Uterus (tissue), 4 donors: ENCODE data around the gene ANAPC16. TPM values are rescaled to one million over a fixed set of nuclear protein-coding genes. Genes with fewer than 3 reads are reported as not detected.
"Not testable (repeated sequence)": the region's sequence is repeated elsewhere in the genome, so short reads cannot be mapped to it uniquely, and the experiment has no call there.

Source experiments
- DNase-seq, 2 donors: peaks; one replicate each; pipeline ENCODE4 v3.0.0-alpha.2; 2019 to 2020
- H3K27ac ChIP-seq, 2 donors: fragments of 200-600 bp; sonication (generic); 1 replicate in 1 of 2; 2 replicates in 1 of 2; pipeline ENCODE4 v1.5.1; 2016 to 2018
- H3K27me3 ChIP-seq, 2 donors: fragments of 200-600 bp; sonication (generic); one replicate each; pipeline ENCODE4 v1.5.1; 2018 to 2019; ENCODE audit warnings: control low read depth in 1 of 2
- H3K36me3 ChIP-seq, 2 donors: fragments of 200-600 bp; sonication (generic); one replicate each; pipeline ENCODE4 v1.5.1; 2019; ENCODE audit warnings: control low read depth in 1 of 2
- H3K4me1 ChIP-seq, 2 donors: fragments of 200-600 bp; sonication (generic); one replicate each; pipeline ENCODE4 v1.5.1; 2018 to 2019; ENCODE audit warnings: control low read depth in 1 of 2
- H3K4me3 ChIP-seq, 2 donors: fragments of 200-600 bp; sonication (generic); 1 replicate in 1 of 2; 2 replicates in 1 of 2; pipeline ENCODE4 v1.5.1; 2018 to 2019; ENCODE audit warnings: mild to moderate bottlenecking in 1 of 2
- H3K9me3 ChIP-seq, 2 donors: fragments of 200-600 bp; sonication (generic); one replicate each; pipeline ENCODE4 v1.5.1; 2019; ENCODE audit warnings: control low read depth in 1 of 2
- POLR2A ChIP-seq, 2 donors: fragments of 450-650 bp; IDR thresholded peaks; one replicate each; pipeline ENCODE4 v1.6.1; 2016; ENCODE audit warnings: antibody characterized with exemption in 2 of 2, mild to moderate bottlenecking in 1 of 2, moderate library complexity in 1 of 2
- intact Hi-C: fragments of 100-400 bp; cut with DNase I; formaldehyde crosslinking; loops from one replicate; pipeline ENCODE4 v1.15.1; 2023; ENCODE audit warnings: low total_unique reads
- total RNA-seq, 4 donors: library from RNA; depleted of rRNA in 3 of 4; stranded (reverse); fragments of >200 nt in 3 of 4; gene quantifications; one replicate each; pipeline versions ENCODE4 v1.1.0 to v1.2.4, GENCODE V29; 2014 to 2023
- TF ChIP-seq, protein P1 (sequence below), 4 experiments: fragments of 200-600 bp in 2 of 4; fragments of 450-650 bp in 2 of 4; sonication (generic) in 2 of 4; IDR thresholded peaks; one replicate each; pipeline ENCODE4 v1.5.1; 2016 to 2019; ENCODE audit warnings: antibody characterized with exemption in 4 of 4, mild to moderate bottlenecking in 2 of 4, moderate library complexity in 1 of 4
- donor health status: DM: yes; HTN: yes; CAD: no.

The ANAPC16 gene
- total RNA-seq, 4 donors from 2014 or later: 83.8 to 144 (median 101) TPM

DNA sequence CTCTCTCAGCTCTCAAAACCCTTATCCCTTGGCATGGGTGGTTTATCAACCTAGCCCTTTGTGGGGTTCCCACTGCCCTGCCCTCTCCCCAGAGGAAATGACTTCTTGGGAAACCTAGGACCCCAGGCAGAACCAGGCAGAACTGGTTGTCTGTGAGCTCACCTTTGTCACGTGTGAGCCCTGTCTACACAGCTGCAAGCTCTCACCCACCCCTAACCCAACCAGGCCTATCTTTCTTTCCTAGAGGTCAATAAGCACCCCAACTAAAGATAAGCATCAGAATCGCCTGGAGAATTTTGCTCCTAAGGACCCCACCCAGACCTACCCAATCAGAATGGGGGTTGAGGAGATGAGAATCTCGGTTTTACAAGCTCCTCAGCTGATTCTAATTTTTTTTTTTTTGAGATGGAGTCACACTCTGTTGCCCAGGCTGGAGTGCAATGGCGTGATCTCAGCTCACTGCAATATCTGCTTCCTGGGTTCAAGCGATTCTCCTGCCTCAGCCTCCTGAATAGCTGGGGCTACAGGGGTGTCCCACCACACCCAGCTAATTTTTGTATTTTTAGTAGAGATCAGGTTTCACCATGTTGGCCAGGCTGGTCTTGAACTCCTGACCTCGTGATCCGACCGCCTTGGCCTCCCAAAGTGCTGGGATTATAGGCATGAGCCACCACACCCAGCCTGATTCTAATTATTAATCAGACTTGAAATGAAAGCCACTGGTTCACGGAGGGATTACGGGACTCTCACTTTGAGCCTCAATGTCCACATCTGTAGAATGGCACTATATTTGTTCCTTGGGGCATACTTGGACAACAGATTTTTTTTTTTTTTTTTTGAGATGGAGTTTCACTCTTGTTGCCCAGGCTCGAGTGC lies 50.4 kb downstream of the ANAPC16 start:
- Histone ChIP-seq H3K4me1 (no peaks in the 10 kb centered on the region), H3K27me3 (no peaks in the 10 kb centered on the region), H3K4me3 (no peak overlapping the region), H3K27ac (no peak overlapping the region), H3K36me3 (no peaks in the 10 kb centered on the region), H3K9me3 (no peaks in the 10 kb centered on the region)
- intact Hi-C loops: no loop called here
- TF ChIP-seq, protein P1, sequence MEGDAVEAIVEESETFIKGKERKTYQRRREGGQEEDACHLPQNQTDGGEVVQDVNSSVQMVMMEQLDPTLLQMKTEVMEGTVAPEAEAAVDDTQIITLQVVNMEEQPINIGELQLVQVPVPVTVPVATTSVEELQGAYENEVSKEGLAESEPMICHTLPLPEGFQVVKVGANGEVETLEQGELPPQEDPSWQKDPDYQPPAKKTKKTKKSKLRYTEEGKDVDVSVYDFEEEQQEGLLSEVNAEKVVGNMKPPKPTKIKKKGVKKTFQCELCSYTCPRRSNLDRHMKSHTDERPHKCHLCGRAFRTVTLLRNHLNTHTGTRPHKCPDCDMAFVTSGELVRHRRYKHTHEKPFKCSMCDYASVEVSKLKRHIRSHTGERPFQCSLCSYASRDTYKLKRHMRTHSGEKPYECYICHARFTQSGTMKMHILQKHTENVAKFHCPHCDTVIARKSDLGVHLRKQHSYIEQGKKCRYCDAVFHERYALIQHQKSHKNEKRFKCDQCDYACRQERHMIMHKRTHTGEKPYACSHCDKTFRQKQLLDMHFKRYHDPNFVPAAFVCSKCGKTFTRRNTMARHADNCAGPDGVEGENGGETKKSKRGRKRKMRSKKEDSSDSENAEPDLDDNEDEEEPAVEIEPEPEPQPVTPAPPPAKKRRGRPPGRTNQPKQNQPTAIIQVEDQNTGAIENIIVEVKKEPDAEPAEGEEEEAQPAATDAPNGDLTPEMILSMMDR (IDR thresholded peaks at IDR 0.05): no peak
- no peak for TF ChIP-seq POLR2A (IDR thresholded peaks at IDR 0.05)
- no peak for DNase-seq

DNA sequence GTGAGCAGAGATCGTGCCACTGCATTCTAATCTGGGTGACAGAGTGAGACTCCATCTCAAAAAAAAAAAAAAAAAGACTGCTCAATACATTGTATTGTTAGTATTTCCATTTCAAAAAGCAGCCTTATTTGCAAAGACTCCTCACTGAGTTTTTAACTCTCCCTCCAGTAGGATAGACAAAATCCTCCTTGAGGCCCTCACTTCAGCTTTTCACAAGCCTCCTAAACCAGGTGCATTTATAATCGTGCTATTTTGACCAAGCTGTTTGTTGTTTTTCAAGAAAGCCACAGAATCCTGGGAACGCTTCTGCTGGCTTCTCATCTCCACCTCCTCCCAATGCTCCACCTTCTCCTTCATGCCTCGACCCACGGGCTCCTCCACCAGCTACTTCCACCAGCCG lies 51.6 kb downstream of the ANAPC16 start:
- no peaks in the 10 kb centered on the region for H3K27me3 ChIP-seq
- no peaks in the 10 kb centered on the region for H3K9me3 ChIP-seq
- no peak for TF ChIP-seq POLR2A (IDR thresholded peaks at IDR 0.05)
- TF ChIP-seq, protein P1 (IDR thresholded peaks at IDR 0.05): no peak
- H3K4me3 ChIP-seq: no peak overlapping the region
- no peak overlapping the region for H3K27ac ChIP-seq
- DNase-seq: no peak
- intact Hi-C loops: no loop called here
- H3K36me3 ChIP-seq: no peaks in the 10 kb centered on the region
- peaks cover under 1 to 3% of the 10 kb centered on the region in 2 donors for H3K4me1 ChIP-seq

DNA sequence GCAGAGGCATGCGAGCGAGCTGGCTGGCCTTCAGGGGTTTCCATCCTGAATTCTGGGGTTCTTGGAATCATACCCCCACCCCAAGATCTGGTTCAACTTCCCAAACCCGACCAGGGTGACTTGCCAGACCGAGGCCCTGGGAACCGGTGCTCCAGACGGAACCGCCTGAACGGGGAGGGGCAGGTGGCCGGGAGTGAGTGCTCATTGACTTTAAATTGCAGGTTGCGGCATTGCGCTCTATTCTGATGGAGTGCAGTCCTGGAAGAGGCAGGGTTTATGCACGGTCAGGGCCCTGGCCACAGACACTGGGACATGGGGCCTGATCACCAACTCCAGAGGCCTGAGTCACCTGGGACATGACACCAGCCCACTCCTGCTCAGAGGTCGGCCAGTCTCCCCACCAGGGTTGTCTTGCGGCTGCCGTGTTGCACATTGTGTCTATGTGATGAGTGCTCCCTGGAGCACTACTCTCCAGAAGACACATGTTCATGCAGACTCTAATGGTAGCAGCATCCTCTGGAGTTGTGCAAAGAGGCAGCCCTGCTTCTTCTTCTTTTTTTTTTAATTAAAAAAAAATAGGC lies 52.1 kb downstream of the ANAPC16 start:
- intact Hi-C loops: no loop called here
- Histone ChIP-seq H3K9me3 (no peaks in the 10 kb centered on the region), H3K4me1 (peaks cover 5% of the 10 kb centered on the region in 2 donors), H3K27me3 (no peaks in the 10 kb centered on the region), H3K36me3 (no peaks in the 10 kb centered on the region), H3K27ac (no peak overlapping the region), H3K4me3 (no peak overlapping the region)
- DNase-seq: no peak
- TF ChIP-seq, protein P1 (IDR thresholded peaks at IDR 0.05): no peak
- TF ChIP-seq POLR2A (IDR thresholded peaks at IDR 0.05): no peak

DNA sequence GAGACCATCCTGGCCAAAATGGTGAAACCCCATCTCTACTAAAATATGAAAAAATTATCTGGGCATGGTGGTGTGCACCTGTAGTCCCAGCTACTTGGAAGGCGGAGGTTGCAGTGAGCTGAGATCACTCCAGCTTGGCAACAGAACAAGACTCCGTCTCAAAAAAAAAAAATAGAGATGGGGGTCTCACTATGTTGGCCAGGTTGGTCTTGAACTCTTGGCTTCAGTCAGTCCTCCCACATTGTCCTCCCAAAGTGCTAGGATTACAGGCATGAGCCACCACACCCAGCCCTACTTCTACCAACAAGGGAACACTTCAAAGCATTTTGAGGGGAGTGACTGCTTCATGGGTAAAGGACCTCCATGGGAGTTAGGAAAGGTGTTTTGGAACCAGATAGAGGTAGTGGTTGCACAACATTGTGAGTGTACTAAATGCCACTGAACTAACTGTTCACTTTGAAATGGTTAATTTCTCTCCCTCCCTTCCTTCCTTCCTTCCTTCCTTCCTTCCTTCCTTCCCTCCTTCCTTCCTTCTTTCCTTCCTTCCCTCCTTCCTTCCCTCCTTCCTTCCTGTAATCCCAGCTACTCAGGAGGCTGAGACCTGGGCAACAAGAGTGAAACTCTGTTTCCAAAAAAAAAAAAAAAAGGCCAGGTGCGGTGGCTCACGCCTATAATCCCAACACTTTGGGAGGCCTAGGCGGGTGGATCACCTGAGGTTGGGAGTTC lies 52.8 kb downstream of the ANAPC16 start:
- H3K27ac ChIP-seq, intact Hi-C loops, H3K36me3 ChIP-seq, H3K9me3 ChIP-seq, H3K27me3 ChIP-seq, DNase-seq, H3K4me1 ChIP-seq, H3K4me3 ChIP-seq: not testable (repeated sequence)

DNA sequence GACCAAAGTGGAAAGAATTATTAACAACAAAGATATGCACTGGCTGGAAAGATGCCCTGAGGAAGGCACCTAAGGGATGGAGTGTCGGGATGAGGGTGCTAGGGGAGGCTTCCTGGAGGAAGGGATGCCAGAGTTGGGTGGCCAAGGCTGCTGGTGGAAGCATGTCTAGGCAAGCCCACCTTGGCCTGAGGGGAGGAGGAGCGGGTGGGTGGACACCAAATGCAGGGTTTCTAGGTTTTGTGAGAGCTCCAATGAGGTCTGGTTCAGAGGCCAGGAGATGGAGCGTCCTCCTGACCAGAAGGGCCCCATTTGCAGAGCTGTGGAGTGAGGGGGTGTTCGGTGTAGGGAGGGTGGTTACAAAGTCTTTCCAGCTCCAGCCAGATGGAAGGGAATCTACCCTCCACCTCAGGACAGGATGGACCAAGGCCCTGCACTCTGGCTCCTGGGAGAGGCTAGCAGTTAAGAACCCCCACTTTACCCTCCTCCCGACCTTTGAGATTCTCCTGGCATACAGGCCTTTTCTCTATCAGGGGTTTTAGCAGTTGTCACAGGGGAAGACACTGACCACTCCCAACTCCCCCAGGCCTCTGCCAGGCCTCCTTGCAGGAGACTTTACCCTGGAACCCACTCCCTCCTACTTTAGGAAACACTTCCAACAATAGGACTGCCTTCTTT lies 54.9 kb downstream of the ANAPC16 start:
- intact Hi-C loops: loop anchor here (10.0 kb wide), 2 partner anchors 56 to 64 kb away; partner anchors contain the start of genes ANAPC16 and ASCC1
- no peaks in the 10 kb centered on the region for H3K27me3 ChIP-seq
- no peaks in the 10 kb centered on the region for H3K9me3 ChIP-seq
- H3K27ac ChIP-seq: peak overlapping the region; percentile 97 to 100
- no peak overlapping the region for H3K4me3 ChIP-seq
- TF ChIP-seq POLR2A (IDR thresholded peaks at IDR 0.05): no peak
- TF ChIP-seq, protein P1 (IDR thresholded peaks at IDR 0.05): no peak
- H3K36me3 ChIP-seq: no peaks in the 10 kb centered on the region
- no peak for DNase-seq
- peaks cover 5 to 9% of the 10 kb centered on the region in 2 donors for H3K4me1 ChIP-seq
